ENCODE measurements around the gene PLCB4. TPM values are rescaled to one million over a fixed set of nuclear protein-coding genes. Genes with fewer than 3 reads are reported as not detected.

Gene PLCB4
- total RNA-seq, 1 experiment from 2014 or later = 14.9 TPM

- intact Hi-C loops (cut with micrococcal nuclease; ENCODE audit: unreplicated experiment) = no loop called here
- BruUV-seq (replicated peaks) = no TSS peak
Observed at GRCh38 chr20:9496155-9496554, 427.3 kb downstream of the PLCB4 start.

GRCh38 chr20:9498322-9498721 lies 429.4 kb downstream of the PLCB4 start:
- Histone ChIP-seq H3K4me3 (no peak overlapping the region), H3K9me3 (ENCODE audit: insufficient read depth, low read depth) (no peaks in the 10 kb centered on the region), H3K4me1 (replicated peaks; ENCODE audit: insufficient read depth) (no peaks in the 10 kb centered on the region), H2AFZ (no peak overlapping the region), H3K27me3 (ENCODE audit: insufficient read depth, low read depth) (peaks cover 45% of the 10 kb centered on the region; the same call in 1 of the 2 replicates), H3K9me2 (ENCODE audit: insufficient read depth) (0 out of 2 replicates have a peak, but pooled peaks cover 3% of the 10 kb centered on the region), H3K27ac (no peak overlapping the region), H3K79me2 (ENCODE audit: low read depth) (no peaks in the 10 kb centered on the region), H3F3A (ENCODE audit: insufficient read depth, low read depth) (no peaks in the 10 kb centered on the region), H3K4me2 (no peak overlapping the region), H4K20me1 (ENCODE audit: insufficient read depth) (no peaks in the 10 kb centered on the region), H3K36me3 (ENCODE audit: low read depth) (no peaks in the 10 kb centered on the region)
- intact Hi-C loops (cut with micrococcal nuclease; ENCODE audit: unreplicated experiment) = no loop called here
- ChIA-PET POLR2A (ENCODE audit: unreplicated experiment) (no interaction called here), CTCF (no interaction called here)
- BruUV-seq (replicated peaks) = no TSS peak
- DNase-seq = no peak
- TF ChIP-seq EZH2 (IDR thresholded peaks at IDR 0.05; ENCODE audit: low read depth) (no peak), CTCF (conservative IDR thresholded peaks at IDR 0.05) (no peak)

More at GRCh38 chr20:9496155-9496554, 427.3 kb downstream of the PLCB4 start:
- H4K20me1 ChIP-seq (ENCODE audit: insufficient read depth) = no peaks in the 10 kb centered on the region
- H3K36me3 ChIP-seq (ENCODE audit: low read depth) = no peaks in the 10 kb centered on the region
- CTCF ChIA-PET = no interaction called here
- 0 out of 2 replicates have a peak, but pooled peaks cover 2% of the 10 kb centered on the region for H3K9me2 ChIP-seq (ENCODE audit: insufficient read depth)
- H3K4me1 ChIP-seq (replicated peaks; ENCODE audit: insufficient read depth) = no peaks in the 10 kb centered on the region
- H3K27me3 ChIP-seq (ENCODE audit: insufficient read depth, low read depth) = peaks cover 47% of the 10 kb centered on the region
- POLR2A ChIA-PET (ENCODE audit: unreplicated experiment) = no interaction called here
- H2AFZ ChIP-seq = no peak overlapping the region
- no peak overlapping the region for H3K4me3 ChIP-seq
- H3K79me2 ChIP-seq (ENCODE audit: low read depth) = no peaks in the 10 kb centered on the region
- H3K27ac ChIP-seq = no peak overlapping the region
- no peaks in the 10 kb centered on the region for H3F3A ChIP-seq (ENCODE audit: insufficient read depth, low read depth)
- H3K9me3 ChIP-seq (ENCODE audit: insufficient read depth, low read depth) = no peaks in the 10 kb centered on the region
- no peak overlapping the region for H3K4me2 ChIP-seq
- DNase-seq = no peak
- no peak for TF ChIP-seq EZH2 (IDR thresholded peaks at IDR 0.05; ENCODE audit: low read depth)
- no peak for TF ChIP-seq CTCF (conservative IDR thresholded peaks at IDR 0.05)

- Histone ChIP-seq H4K20me1 (ENCODE audit: insufficient read depth) (no peaks in the 10 kb centered on the region), H3K4me3 (no peak overlapping the region), H3K9me2 (ENCODE audit: insufficient read depth) (0 out of 2 replicates have a peak, but pooled peaks cover 3% of the 10 kb centered on the region), H3K27ac (no peak overlapping the region), H2AFZ (no peak overlapping the region), H3K9me3 (ENCODE audit: insufficient read depth, low read depth) (no peaks in the 10 kb centered on the region), H3K27me3 (ENCODE audit: insufficient read depth, low read depth) (peaks cover 40% of the 10 kb centered on the region; the same call in 1 of the 2 replicates), H3K4me1 (replicated peaks; ENCODE audit: insufficient read depth) (no peaks in the 10 kb centered on the region), H3K4me2 (no peak overlapping the region), H3K36me3 (ENCODE audit: low read depth) (no peaks in the 10 kb centered on the region), H3K79me2 (ENCODE audit: low read depth) (no peaks in the 10 kb centered on the region), H3F3A (ENCODE audit: insufficient read depth, low read depth) (no peaks in the 10 kb centered on the region)
- BruUV-seq (replicated peaks) = no TSS peak
- intact Hi-C loops (cut with micrococcal nuclease; ENCODE audit: unreplicated experiment) = no loop called here
- POLR2A ChIA-PET (ENCODE audit: unreplicated experiment) = no interaction called here
- DNase-seq = no peak
- no peak for TF ChIP-seq CTCF (conservative IDR thresholded peaks at IDR 0.05)
- no peak for TF ChIP-seq EZH2 (IDR thresholded peaks at IDR 0.05; ENCODE audit: low read depth)
- CTCF ChIA-PET = no interaction called here
Observed at GRCh38 chr20:9499126-9499899, 430.4 kb downstream of the PLCB4 start.

Data from PC-9 (cell line).